Measurements from ENCODE around the gene MLXIP.

DNA sequence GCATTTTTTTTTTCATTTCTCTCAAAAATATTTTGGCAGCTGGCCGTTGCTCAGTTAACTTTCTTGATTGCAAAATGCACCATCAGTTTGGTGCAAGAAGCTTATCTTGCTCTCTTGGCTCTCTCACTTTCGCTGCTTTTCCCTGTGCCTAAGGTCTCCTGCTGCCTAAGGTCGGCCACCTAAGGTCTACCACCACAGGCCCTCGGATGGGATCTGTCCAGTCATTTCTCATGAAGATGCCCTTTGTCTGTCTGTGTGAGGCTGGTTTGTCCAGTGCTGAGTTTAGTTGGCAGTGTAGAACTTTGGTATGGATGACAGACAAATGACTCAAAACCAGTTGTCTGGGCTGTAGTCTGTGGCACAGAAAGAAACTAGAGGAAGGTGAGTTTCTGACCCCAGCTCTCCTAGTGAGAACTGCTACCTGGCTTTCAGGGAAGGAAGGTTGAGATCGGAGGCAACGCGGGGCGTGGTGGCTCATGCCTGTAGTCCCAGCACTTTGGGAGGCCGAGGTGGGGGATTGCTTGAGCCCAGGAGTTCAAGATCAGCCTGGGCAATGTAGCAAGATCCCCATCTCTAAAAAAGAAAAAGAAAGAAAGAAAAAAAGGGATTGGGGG lies 2.6 kb downstream of the MLXIP start:
- TF ChIP-seq POLR2A (IDR thresholded peaks at IDR 0.05; ENCODE audit: low read depth, low read length) = no peak
- TF ChIP-seq, protein P1, sequence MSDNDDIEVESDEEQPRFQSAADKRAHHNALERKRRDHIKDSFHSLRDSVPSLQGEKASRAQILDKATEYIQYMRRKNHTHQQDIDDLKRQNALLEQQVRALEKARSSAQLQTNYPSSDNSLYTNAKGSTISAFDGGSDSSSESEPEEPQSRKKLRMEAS (IDR thresholded peaks at IDR 0.05; ENCODE audit: insufficient read depth, insufficient read length) = no peak

Data from endothelial cell of umbilical vein (primary cell).